ENCODE measurements around the gene PALM. TPM values are rescaled to one million over a fixed set of nuclear protein-coding genes. Genes with fewer than 3 reads are reported as not detected.

Gene PALM
- total and polyA plus RNA-seq, 7 experiments from 2014 or later: 1.0 TPM; not detected in 6

Other genes starting within 250 kb of the PALM start
- 1 to 10 TPM in 2 of 5 experiments, under 1 TPM in 1, not detected in 2; 0.82 to 2.3 (median 2.1) TPM for gene SHC2, start 247.9 kb upstream of the PALM start, total RNA-seq
- not detected for gene SHC2, start 247.9 kb upstream of the PALM start, polyA plus RNA-seq
- gene MADCAM1, start 212.4 kb upstream of the PALM start, total RNA-seq: 1 to 10 TPM in 2 of 5 experiments, under 1 TPM in 2, not detected in 1; 0.24 to 1.8 (median 0.83) TPM
- gene MADCAM1, start 212.4 kb upstream of the PALM start, polyA plus RNA-seq: under 1 TPM in 1 of 2 donors, not detected in 1; 0.12 TPM
- 10 to 100 TPM; 21.6 to 34.5 (median 22.7) TPM for gene TPGS1, start 201.4 kb upstream of the PALM start, total RNA-seq
- gene TPGS1, start 201.4 kb upstream of the PALM start, polyA plus RNA-seq: 10 to 100 TPM; 24.2 to 36.4 TPM
- 10 to 100 TPM; 39.0 to 47.3 (median 45.8) TPM for gene CDC34, start 177.2 kb upstream of the PALM start, total RNA-seq
- 10 to 100 TPM; 20.4 to 41.4 TPM for gene CDC34, start 177.2 kb upstream of the PALM start, polyA plus RNA-seq
- gene GZMM, start 164.9 kb upstream of the PALM start, total RNA-seq: 10 to 100 TPM; 30.0 to 81.4 (median 67.8) TPM
- gene GZMM, start 164.9 kb upstream of the PALM start, polyA plus RNA-seq: 100 to 1,000 TPM; 138 to 181 TPM
- 100 to 1,000 TPM; 109 to 247 (median 120) TPM for gene BSG, start 136.3 kb upstream of the PALM start, total RNA-seq
- 100 to 1,000 TPM; 246 to 349 TPM for gene BSG, start 136.3 kb upstream of the PALM start, polyA plus RNA-seq
- gene HCN2, start 119.1 kb upstream of the PALM start, total RNA-seq: 1 to 10 TPM in 4 of 5 experiments, under 1 TPM in 1; 0.93 to 2.6 (median 2.2) TPM
- gene HCN2, start 119.1 kb upstream of the PALM start, polyA plus RNA-seq: not detected
- 100 to 1,000 TPM in 1 of 5 experiments, 10 to 100 TPM in 4; 61.2 to 105 (median 71.3) TPM for gene POLRMT, start 75.4 kb upstream of the PALM start, total RNA-seq
- gene POLRMT, start 75.4 kb upstream of the PALM start, polyA plus RNA-seq: 10 to 100 TPM; 37.4 to 51.8 TPM
- gene FGF22, start 69.1 kb upstream of the PALM start, total RNA-seq: 1 to 10 TPM in 2 of 5 experiments, under 1 TPM in 2, not detected in 1; 0.17 to 1.8 (median 0.95) TPM
- gene FGF22, start 69.1 kb upstream of the PALM start, polyA plus RNA-seq: not detected
- 100 to 1,000 TPM in 3 of 5 experiments, 10 to 100 TPM in 2; 75.1 to 110 (median 101) TPM for gene RNF126, start 45.7 kb upstream of the PALM start, total RNA-seq
- gene RNF126, start 45.7 kb upstream of the PALM start, polyA plus RNA-seq: 10 to 100 TPM; 55.3 to 70.3 TPM
- 1 to 10 TPM; 3.1 to 6.4 (median 5.0) TPM for gene FSTL3, start 32.5 kb upstream of the PALM start, total RNA-seq
- gene FSTL3, start 32.5 kb upstream of the PALM start, polyA plus RNA-seq: 1 to 10 TPM; 2.7 to 2.8 TPM
- 1 to 10 TPM in 1 of 5 experiments, under 1 TPM in 1, not detected in 3; 0.27 to 2.1 TPM for gene PRSS57, start 13.5 kb upstream of the PALM start, total RNA-seq
- not detected for gene PRSS57, start 13.5 kb upstream of the PALM start, polyA plus RNA-seq
- not detected for gene MISP, start 42.2 kb downstream of the PALM start, total RNA-seq
- not detected for gene MISP, start 42.2 kb downstream of the PALM start, polyA plus RNA-seq
- gene PTBP1, start 88.5 kb downstream of the PALM start, total RNA-seq: 100 to 1,000 TPM; 313 to 524 (median 326) TPM
- 100 to 1,000 TPM; 113 to 227 TPM for gene PTBP1, start 88.5 kb downstream of the PALM start, polyA plus RNA-seq
- gene PLPPR3, start 113.0 kb downstream of the PALM start, total RNA-seq: not detected
- gene PLPPR3, start 113.0 kb downstream of the PALM start, polyA plus RNA-seq: not detected
- 1 to 10 TPM in 1 of 5 experiments, under 1 TPM in 1, not detected in 3; 0.64 to 4.1 TPM for gene AZU1, start 118.9 kb downstream of the PALM start, total RNA-seq
- gene AZU1, start 118.9 kb downstream of the PALM start, polyA plus RNA-seq: not detected
- 1 to 10 TPM in 1 of 5 experiments, not detected in 4; 2.7 TPM for gene PRTN3, start 132.1 kb downstream of the PALM start, total RNA-seq
- not detected for gene PRTN3, start 132.1 kb downstream of the PALM start, polyA plus RNA-seq
- gene ELANE, start 143.4 kb downstream of the PALM start, total RNA-seq: 1 to 10 TPM in 1 of 5 experiments, not detected in 4; 4.9 TPM
- not detected for gene ELANE, start 143.4 kb downstream of the PALM start, polyA plus RNA-seq
- 10 to 100 TPM in 2 of 5 experiments, 1 to 10 TPM in 3; 1.3 to 58.0 (median 2.1) TPM for gene CFD, start 150.7 kb downstream of the PALM start, total RNA-seq
- gene CFD, start 150.7 kb downstream of the PALM start, polyA plus RNA-seq: 1 to 10 TPM; 4.9 to 8.0 TPM
- 10 to 100 TPM; 47.5 to 78.2 (median 67.6) TPM for gene MED16, start 184.3 kb downstream of the PALM start, total RNA-seq
- 100 to 1,000 TPM in 1 of 2 donors, 10 to 100 TPM in 1; 65.7 to 142 TPM for gene MED16, start 184.3 kb downstream of the PALM start, polyA plus RNA-seq
- gene RNU6-9, start 184.5 kb downstream of the PALM start, total RNA-seq: not detected
- gene RNU6-9, start 184.5 kb downstream of the PALM start, polyA plus RNA-seq: not detected
- gene R3HDM4, start 204.3 kb downstream of the PALM start, total RNA-seq: 100 to 1,000 TPM; 123 to 219 (median 184) TPM
- gene R3HDM4, start 204.3 kb downstream of the PALM start, polyA plus RNA-seq: 100 to 1,000 TPM; 195 to 251 TPM
- 1 to 10 TPM; 1.1 to 3.0 (median 1.7) TPM for gene KISS1R, start 208.4 kb downstream of the PALM start, total RNA-seq
- under 1 TPM; 0.72 to 0.85 TPM for gene KISS1R, start 208.4 kb downstream of the PALM start, polyA plus RNA-seq
- 10 to 100 TPM in 3 of 5 experiments, 1 to 10 TPM in 2; 7.1 to 33.1 (median 10.2) TPM for gene ARID3A, start 217.1 kb downstream of the PALM start, total RNA-seq
- gene ARID3A, start 217.1 kb downstream of the PALM start, polyA plus RNA-seq: under 1 TPM; 0.57 to 0.95 TPM

Measured in naive thymus-derived CD4-positive, alpha-beta T cell (primary cell).